IPS-18c (cell line): Measurements from ENCODE around the gene CELF5.
A peak's percentile ranks its signal among the peaks of the same experiment; 100 is the strongest.

Source experiments
- H3K4me3 ChIP-seq: 2 replicates; pipeline ENCODE4 v1.7.0; 2013; ENCODE audit warnings: low read depth, mild to moderate bottlenecking, low read length, moderate library complexity; ENCODE audit not compliant: insufficient read depth
- H3K9me3 ChIP-seq: one replicate; pipeline ENCODE4 v1.6.1; 2013; ENCODE audit warnings: mild to moderate bottlenecking, low read length, moderate library complexity; ENCODE audit not compliant: control insufficient read depth, insufficient read depth

CELF5 gene

DNA sequence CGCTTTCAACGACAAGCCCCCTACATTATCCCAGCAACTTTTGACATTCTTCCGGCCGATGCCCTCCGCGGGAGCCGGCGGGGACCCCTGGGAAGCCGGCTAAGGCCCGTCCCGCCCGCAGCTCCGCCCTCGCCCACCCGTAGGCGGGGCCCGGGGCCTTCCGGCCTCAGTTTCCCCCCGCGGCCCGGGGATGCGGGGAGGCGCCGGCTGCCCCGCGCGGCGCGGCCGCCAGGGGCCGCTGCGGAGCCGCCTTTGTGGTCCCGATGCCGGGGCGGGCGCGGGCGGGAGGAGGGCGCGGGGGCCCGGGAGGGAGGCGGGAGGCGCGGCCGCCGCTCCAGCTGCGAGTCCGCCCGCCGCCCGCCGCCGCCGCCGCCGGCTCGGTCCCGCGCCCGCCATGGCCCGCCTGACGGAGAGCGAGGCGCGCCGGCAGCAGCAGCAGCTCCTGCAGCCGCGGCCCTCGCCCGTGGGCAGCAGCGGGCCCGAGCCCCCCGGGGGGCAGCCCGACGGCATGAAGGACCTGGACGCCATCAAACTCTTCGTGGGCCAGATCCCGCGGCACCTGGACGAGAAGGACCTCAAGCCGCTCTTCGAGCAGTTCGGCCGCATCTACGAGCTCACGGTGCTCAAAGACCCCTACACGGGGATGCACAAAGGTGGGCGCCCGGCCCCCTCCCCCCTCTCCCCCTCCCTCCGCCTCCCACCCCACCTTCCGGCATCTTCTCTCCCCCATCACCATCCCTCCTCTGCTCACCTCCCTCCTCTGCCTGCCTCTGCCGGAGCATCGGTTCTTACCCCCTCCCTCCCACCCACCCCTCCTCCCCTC, at the start of gene CELF5:
CELF5 (plus strand) TSS at position 316 of the 823 bp plus-strand sequence; CDS start at position 395, 79 bp downstream.
- no peaks in the 10 kb centered on the region for H3K9me3 ChIP-seq
- H3K4me3 ChIP-seq, result peak within 1 kb of the TSS; percentile 52

DNA sequence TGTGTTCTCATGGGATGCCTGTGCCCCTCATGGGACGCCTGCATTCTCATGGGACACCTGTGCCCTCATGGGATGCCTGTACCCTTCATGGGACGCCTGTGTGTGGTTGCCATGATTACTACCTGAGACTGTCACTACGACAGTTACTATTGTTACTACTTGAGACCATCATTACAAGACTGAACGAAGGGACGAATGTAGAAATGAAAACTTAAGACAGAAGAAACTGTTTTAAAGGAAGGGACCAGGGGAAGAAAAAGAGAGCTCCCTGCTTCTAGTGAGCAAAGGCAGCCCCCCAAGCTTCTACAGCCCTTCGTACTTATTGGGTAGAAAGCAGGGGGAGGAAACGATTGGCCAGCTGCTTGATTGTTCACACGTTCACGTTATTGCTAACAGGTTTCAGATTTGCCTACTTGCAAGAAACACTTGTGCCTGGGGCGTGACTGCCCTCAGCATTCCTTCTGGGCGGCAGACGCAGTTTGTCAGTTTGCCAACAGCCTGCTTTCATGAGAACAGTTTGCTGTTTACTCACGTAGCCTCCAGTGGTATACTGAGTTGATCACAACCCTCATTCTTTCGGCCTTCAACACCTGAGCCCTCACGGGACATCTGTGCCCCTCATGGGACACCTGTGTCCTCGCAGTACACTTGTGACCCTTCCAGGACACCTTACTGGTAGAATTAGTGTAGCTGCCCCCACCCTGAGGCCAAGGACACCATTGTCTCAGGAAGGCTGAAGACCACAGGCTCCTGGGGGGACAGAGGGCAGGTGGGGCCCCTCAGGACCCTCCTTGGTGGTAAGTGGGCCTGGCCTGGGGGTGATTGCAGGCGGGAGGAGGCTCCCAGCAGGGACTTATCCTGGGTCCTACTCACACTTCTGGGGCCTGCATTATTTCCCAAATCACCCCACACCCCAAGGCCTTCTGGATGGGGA, 48.4 kb upstream of the CELF5 start:
- peaks cover 2% of the 10 kb centered on the region for H3K9me3 ChIP-seq
- no peak overlapping the region for H3K4me3 ChIP-seq

DNA sequence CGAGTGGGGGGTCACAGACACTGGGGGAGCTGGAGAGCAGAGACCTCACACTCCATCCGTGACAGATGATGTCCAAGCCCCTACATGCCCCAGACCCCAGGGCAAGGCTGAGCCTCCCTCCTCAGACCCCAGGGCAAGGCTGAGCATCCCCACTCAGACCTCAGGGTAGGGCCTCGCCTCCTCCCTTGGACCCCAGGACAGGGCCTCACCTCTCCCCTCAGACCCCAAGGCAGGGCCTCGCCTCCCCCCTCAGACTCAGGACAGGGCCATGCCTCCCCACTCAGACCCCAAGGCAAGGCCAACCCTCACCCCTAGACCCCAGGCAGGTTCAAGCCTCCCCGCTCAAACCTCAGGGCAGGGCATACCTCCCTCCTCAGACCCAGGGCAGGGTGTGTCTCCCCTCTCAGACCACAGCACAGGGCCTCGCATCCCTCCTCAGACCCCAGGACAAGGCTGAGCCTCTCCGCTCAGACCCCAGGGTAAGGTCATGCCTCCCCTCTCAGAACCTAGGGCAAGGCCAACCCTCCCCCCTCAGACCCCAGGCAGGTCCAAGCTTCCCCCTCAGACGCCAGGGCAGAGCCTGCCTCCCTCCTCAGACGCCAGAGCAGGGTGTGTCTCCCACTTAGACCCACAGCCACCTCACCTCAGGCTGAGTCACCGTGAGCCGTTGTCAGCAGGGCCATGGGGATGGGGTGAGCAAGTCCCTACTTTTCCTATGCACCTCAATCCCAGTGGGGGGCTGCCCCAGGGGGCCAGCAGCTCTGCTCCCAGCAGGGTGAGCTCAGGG, 47.6 kb upstream of the CELF5 start:
- H3K4me3 ChIP-seq, result no peak overlapping the region
- H3K9me3 ChIP-seq, result peaks cover 2% of the 10 kb centered on the region

DNA sequence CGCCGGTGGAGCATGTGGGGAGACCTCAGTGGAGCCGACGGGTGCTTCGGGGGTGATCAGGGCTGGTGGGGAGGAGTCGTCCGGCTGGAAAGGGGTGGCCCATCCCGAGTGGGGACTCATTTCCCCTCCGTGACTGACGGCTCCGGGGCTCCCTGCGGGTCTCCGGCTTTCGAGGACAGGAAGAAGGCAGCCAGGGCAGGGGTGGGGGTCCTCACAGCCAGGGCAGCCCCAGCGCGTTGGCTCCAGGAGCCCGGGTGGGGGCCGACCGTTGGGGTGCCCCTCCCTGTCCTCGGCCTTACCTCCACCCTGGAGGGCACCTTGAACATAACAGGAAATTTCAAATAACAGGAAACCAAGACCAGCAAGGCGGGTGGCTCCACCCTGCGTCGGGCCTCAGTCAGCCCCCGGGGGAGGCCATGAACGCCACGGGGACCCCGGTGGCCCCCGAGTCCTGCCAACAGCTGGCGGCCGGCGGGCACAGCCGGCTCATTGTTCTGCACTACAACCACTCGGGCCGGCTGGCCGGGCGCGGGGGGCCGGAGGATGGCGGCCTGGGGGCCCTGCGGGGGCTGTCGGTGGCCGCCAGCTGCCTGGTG, 46.0 kb upstream of the CELF5 start, which contains the start of gene S1PR4:
S1PR4 (plus strand) TSS at position 393 of the 596 bp plus-strand sequence; CDS start at position 417, 24 bp downstream.
- H3K9me3 ChIP-seq, result peaks cover 2% of the 10 kb centered on the region
- H3K4me3 ChIP-seq, result no peak within 1 kb of the TSS

DNA sequence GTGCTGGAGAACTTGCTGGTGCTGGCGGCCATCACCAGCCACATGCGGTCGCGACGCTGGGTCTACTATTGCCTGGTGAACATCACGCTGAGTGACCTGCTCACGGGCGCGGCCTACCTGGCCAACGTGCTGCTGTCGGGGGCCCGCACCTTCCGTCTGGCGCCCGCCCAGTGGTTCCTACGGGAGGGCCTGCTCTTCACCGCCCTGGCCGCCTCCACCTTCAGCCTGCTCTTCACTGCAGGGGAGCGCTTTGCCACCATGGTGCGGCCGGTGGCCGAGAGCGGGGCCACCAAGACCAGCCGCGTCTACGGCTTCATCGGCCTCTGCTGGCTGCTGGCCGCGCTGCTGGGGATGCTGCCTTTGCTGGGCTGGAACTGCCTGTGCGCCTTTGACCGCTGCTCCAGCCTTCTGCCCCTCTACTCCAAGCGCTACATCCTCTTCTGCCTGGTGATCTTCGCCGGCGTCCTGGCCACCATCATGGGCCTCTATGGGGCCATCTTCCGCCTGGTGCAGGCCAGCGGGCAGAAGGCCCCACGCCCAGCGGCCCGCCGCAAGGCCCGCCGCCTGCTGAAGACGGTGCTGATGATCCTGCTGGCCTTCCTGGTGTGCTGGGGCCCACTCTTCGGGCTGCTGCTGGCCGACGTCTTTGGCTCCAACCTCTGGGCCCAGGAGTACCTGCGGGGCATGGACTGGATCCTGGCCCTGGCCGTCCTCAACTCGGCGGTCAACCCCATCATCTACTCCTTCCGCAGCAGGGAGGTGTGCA, 45.3 kb upstream of the CELF5 start:
- Histone ChIP-seq H3K9me3 (peaks cover 2% of the 10 kb centered on the region), H3K4me3 (no peak overlapping the region)

GRCh38 chr19:3179739-3180293, 44.6 kb upstream of the CELF5 start:
- Histone ChIP-seq H3K4me3 (no peak overlapping the region), H3K9me3 (peaks cover 2% of the 10 kb centered on the region)

DNA sequence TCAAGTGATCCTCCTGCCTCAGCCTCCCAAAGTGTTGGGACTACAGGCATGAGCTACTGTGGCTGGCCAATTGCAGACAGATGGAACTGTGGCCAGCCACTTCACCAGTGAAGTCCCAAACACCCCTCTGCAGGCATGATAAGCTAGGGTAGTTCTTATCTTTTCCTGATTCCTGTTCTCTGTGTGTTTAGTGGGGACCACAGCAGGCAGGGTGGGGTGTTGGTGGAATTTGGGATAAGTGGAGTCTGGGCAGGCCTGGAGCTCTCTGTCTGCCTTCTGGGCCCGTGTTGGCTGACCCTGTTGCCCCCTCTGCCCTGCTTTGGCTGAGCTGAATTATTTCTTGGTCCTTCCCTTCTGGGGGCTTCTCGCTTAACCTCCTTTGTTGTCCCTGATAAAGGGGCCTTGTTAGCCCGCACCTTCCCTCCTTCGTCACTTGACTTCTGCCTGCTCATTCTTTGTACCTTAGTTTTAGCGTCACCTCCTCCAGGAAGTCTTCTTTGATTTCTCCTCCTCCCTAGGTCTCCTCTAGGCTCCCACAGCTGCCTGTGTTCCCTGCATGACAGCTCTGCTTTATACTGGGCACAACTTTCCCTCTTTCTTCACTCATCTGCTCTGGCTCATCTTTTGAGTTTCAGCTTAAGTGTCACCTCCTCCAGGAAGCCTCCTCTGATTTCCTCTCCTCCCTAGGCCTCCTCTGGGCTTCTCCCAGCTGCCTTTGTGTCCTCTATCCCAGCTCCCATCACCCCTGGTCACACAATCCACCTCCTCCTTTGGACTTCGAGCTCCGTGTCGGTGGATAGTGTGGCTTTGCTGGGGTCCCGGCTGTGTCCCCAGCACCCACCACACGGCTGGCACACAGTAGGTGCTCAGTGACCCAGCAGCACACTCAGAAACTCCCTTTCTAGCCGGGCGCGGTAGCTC, 40.5 kb upstream of the CELF5 start:
- H3K4me3 ChIP-seq, result no peak overlapping the region
- H3K9me3 ChIP-seq, result no peaks in the 10 kb centered on the region

DNA sequence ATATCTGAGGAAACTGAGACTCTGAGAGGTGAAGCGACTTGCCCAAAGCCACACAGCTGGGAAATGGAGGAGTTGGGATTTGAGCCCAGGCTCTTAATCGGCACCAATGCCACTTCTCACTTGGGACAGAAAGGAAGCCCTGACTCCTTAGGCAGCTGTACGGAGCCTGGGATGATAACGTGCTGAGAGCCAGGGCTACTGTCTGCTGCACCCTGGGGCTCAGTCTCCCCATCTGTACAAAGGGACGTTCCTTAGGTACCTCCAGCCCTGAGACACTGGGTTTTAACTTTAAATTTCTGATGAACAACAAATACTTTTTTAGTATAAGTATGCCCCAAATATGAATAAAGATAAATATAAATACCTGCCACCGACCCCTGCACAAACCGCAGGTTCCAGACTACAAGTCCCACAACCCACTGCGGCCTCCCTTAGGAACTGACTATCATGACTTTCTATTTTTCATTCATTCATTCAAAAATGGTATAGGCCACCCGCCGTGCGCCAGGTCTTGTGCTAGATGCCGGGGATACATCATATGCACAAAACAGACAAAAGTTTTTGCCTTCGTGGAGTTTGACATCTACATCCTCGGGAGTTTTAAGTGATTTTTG, 39.5 kb upstream of the CELF5 start:
- peak overlapping the region; percentile 97; the same call in 1 of the 2 replicates for H3K4me3 ChIP-seq
- H3K9me3 ChIP-seq, result no peaks in the 10 kb centered on the region

GRCh38 chr19:3185461-3186159, 38.9 kb upstream of the CELF5 start, which contains the start of gene NCLN:
Gene NCLN, plus strand, starts transcription at chr19:3185930. Its CDS starts 101 bp downstream, at chr19:3186031.
- Histone ChIP-seq H3K9me3 (no peaks in the 10 kb centered on the region), H3K4me3 (peak within 1 kb of the TSS; percentile 97)

- Histone ChIP-seq H3K9me3 (no peaks in the 10 kb centered on the region), H3K4me3 (peak overlapping the region; percentile 97)
These were observed 38.2 kb upstream of the CELF5 start for GRCh38 chr19:3186160-3186688.

DNA sequence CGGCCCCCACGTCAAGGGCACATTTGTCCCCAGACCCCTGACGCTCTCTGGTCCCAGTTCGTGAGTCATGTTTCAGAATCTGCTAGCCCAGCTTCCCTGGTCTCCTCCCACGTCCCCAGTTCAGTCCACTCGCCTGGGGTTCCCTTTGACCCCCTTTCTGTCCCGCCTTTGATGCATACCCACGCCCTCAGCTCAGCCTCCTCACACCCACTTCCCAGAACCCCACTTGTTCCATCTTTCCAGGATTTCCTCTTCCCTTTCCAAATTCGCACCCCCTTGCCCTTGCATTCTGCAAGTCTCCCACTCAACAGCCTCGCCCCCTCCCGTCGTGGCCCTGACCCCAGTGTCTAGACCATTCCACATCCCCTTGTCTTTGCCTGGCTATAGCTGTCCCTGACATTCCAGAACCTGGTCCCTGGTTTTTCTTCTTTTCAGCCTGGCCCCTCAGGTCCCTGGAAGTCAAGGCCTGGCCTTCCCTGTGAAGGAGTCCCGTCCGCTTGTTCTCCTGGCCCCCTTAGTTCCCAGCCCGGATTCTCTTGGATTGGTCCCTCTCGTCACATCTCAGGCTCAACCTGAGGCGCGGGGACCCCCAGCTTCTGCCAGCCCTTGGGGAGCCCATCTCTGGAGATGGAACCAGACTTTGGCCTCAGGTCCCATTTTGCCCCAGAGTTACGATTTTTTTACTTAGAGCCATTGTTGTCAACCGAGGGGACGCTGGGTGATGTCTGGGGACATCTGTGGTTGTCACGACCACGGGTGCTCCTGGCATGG, 37.4 kb upstream of the CELF5 start:
- Histone ChIP-seq H3K9me3 (no peaks in the 10 kb centered on the region), H3K4me3 (peak overlapping the region; percentile 97)

DNA sequence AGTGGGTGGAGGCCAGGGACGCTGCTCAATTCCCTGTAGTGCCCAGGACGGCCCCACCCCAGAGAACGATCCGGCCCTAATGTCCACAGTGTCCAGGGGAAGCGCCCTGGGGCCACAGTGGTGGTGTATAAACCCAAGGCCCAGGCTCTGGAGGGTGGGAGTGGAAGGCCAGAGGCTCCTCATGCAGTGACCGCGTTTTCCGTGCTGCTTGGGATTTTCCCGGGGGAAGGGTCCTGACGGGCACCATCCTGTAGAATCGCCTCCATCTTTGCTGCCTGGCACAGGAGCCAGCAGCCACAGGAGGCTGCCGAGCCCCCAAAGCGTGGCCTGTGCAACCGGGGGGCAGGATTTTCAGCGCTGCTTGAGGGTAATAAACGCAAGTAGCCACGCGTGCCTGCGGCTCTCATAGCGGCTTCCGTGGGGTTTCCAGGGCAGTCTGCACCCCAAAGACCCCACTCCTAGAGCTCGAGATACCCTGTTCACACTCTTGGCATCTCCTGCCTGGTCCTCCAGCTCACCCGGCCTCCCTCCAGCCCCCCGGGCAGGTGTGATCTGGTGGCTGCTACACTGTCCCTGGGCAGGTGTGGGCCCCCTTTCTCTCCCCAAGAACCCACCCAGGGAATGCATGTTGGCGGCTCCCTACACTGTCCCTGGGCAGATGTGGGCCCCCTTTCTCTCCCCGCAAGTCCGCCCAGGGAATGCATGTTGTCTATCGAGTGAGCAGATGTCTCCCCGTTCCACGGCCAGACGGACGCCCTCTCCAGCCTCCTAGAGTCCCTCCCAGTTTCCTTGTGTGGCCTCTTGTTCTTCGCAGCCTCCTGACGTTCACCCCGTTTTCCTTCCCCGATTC, 36.6 kb upstream of the CELF5 start:
- Histone ChIP-seq H3K9me3 (no peaks in the 10 kb centered on the region), H3K4me3 (no peak overlapping the region)
